GM15510 (cell line): ENCODE data around the gene BTG4.

Experiments
- POLR2A ChIP-seq: IDR thresholded peaks from 3 replicates; pipeline ENCODE4 v1.6.1; 2011; ENCODE audit warnings: borderline replicate concordance; ENCODE audit not compliant: insufficient read length; ENCODE audit errors: extremely low read depth

BTG4 gene

DNA sequence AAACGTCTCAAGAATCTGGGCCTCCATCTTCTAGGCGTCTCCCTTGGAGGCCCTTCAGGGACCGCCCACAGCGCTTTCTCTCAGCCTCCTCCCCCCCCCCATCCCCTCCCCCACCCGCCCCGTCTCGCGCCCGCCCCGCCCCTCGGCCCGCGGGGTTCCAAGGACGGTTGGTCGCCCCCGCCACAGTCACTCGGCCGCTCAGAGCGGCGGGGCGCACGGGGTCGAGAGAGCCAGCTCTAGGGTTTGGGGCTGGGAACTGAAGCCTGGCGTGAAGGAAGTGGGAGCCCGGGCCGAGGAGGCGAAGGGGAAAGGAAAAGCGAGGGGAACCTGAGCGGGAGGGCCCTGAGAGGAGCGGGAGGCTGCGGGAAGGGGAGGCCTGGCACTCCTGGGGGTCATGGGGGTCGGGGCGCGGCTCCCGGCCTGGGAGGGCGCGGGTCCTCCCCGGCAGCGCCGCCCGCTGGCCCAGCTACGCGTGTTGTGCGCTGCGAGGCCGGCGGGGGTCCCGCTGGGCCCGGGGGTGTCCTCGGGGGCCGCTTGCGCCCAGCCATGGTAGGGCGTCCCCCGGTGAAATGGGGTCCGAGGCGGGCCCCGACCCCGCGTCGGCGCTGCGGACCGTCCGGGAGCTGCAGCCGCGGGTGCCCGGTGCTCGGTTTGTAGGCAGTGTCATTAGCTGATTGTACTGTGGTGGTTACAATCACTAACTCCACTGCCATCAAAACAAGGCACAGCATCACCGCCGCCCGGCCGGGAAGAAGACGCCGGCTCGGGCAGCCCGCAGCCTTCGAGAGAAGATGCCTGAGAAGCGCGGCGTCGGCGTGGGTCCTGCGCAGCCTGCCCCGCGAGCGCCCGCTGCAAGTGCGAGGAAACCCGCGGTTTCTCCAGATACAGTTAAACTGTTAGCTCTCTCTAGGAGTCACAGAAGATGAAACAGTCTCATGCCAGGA lies at the start of gene BTG4:
BTG4 (minus strand) TSS at position 91 of the 944 bp plus-strand sequence. CDS start 13,610 bp downstream, outside the sequence.
- TF ChIP-seq POLR2A = no peak

- TF ChIP-seq POLR2A = no peak
Measured at GRCh38 chr11:111561791-111562325, 49.7 kb upstream of the BTG4 start.

DNA sequence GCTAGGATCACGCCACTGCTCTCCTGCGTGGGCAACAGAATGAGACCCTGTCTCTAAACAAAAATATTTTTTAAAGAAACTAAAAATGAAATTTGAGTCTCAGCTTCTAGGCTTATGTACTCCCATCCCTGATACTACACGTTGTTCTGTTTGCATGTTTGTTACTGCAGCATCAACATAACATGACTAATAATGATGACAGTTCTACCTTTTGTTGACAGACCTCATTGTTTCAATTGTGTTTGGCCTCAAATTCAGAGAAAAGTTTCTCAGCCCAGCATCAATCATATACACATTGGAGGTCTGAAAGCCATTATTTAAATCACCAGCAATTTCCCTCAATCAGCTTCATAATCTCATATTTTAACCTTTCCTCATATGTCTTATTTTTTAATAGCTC lies 49.1 kb upstream of the BTG4 start:
- no peak for TF ChIP-seq POLR2A

DNA sequence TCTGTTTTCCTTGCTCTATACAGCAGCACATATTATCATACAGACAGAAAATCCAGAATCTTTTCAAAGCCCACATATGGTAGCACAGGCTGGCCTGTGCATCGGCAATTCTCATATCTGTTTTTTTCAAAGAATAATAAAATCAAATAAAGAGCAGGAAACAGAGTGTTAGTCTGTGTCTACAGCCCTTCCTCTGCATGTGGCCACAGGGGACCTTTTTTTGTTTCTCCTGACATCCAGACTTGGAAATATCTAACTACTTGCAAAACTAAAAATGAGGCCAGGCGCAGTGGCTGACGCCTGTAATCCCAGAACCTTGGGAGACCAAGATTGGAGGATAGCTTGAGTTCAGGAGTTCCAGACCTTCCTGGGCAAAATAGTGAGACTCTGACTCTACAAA lies 48.6 kb upstream of the BTG4 start:
- no peak for TF ChIP-seq POLR2A

DNA sequence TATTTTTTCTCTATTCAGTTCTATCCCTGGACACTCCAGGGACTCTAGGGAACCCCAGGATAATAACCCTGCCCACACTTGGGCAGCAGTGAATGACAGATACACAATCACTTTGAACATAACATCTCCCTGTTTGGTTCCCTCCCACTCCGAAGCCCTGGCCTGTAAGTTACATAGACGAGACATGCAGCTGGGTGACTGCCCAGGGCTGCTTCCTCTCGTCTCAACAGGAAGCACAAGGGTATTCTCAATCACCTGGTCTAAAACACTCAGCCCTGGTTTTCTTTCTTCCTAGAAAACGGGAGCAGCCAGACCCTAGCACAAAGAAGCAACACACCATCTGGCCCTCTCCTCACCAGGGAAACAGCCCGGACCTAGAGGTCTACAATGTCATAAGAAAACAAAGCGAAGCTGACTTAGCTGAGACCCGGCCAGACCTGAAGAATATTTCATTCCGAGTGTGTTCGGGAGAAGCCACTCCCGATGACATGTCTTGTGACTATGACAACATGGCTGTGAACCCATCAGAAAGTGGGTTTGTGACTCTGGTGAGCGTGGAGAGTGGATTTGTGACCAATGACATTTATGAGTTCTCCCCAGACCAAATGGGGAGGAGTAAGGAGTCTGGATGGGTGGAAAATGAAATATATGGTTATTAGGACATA lies 47.7 kb upstream of the BTG4 start:
- no peak for TF ChIP-seq POLR2A

GRCh38 chr11:111557425-111558111 lies 45.4 kb upstream of the BTG4 start:
- no peak for TF ChIP-seq POLR2A

GRCh38 chr11:111555255-111555654 lies 43.1 kb upstream of the BTG4 start:
- TF ChIP-seq POLR2A = no peak

- TF ChIP-seq POLR2A = no peak
Measured at GRCh38 chr11:111554532-111554931, 42.3 kb upstream of the BTG4 start.

- TF ChIP-seq POLR2A = no peak
Measured at GRCh38 chr11:111550258-111550657, 38.1 kb upstream of the BTG4 start.

DNA sequence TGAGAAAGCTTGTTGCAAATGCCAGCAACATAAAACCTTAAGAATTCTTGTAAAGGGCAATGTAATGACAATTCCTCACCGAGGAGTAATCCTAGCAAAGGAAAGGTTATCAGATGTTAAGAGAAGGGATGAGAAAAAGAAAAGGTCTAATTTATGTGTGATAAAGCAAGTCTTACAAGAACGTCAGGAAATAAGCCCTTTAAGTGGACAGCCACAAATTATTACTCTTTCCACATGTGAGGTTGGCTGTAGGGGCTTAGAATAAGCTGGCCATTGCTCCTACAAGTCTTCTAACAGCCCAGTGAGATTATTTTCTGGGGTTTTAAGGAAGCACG lies 37.6 kb upstream of the BTG4 start:
- no peak for TF ChIP-seq POLR2A

DNA sequence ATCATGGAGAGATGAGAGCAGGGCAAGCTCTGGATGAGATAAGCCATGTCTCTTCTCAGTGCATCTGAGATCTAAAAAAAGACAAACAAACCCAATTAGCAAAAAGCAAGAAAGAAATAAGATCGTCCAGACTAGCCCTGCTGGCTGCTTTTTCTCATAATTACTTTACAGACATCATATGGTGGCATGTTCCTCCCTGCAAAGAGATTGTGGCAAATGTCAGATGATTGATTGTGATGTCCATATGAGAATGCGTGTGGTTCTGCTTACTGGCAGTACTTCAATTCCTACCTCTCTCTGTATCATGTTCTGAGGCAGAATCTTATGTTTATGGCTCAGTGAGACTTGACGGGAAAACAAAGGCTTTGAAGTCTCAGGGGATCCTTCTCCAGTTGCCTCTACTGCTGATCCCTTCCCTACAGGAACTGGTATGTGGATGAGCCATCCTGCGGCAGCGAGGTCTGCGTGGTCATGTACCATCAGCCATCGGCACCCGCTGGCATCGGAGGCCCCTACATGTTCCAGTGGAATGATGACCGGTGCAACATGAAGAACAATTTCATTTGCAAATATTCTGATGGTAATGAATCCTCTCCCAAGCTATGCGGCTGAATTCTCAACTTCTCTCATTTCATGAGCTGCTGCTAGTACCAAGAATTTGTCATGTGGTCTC lies 37.1 kb upstream of the BTG4 start:
- no peak for TF ChIP-seq POLR2A

GRCh38 chr11:111548525-111548924 lies 36.3 kb upstream of the BTG4 start:
- TF ChIP-seq POLR2A = no peak

GRCh38 chr11:111542606-111543275 lies 30.6 kb upstream of the BTG4 start:
- TF ChIP-seq POLR2A = no peak

GRCh38 chr11:111541254-111542061 lies 29.3 kb upstream of the BTG4 start:
- TF ChIP-seq POLR2A = no peak

- TF ChIP-seq POLR2A = no peak
Measured at GRCh38 chr11:111540937-111541253, 28.7 kb upstream of the BTG4 start.
